Endometrium (tissue), 2 donors: ENCODE data around the gene MATN3.
A peak's percentile ranks its signal among the peaks of the same experiment; 100 is the strongest.
"Not testable (repeated sequence)": the region's sequence is repeated elsewhere in the genome, so short reads cannot be mapped to it uniquely, and the experiment has no call there.

Source experiments
- FAIRE-seq: peaks from 2 replicates; lab custom pipeline; 2012; peaks lifted over from hg19 to GRCh38; lab: Jason Lieb, UNC
- donor health status: control.
- donor health status: control.

The MATN3 gene, protein sequence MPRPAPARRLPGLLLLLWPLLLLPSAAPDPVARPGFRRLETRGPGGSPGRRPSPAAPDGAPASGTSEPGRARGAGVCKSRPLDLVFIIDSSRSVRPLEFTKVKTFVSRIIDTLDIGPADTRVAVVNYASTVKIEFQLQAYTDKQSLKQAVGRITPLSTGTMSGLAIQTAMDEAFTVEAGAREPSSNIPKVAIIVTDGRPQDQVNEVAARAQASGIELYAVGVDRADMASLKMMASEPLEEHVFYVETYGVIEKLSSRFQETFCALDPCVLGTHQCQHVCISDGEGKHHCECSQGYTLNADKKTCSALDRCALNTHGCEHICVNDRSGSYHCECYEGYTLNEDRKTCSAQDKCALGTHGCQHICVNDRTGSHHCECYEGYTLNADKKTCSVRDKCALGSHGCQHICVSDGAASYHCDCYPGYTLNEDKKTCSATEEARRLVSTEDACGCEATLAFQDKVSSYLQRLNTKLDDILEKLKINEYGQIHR

GRCh38 chr2:20012282-20013125 lies at the start of gene MATN3:
MATN3 (minus strand) TSS chr2:20012668; CDS start chr2:20012631, 37 bp downstream.
- no peak for FAIRE-seq

- FAIRE-seq = no peak
Measured at GRCh38 chr2:20061940-20062339, 49.5 kb upstream of the MATN3 start.

DNA sequence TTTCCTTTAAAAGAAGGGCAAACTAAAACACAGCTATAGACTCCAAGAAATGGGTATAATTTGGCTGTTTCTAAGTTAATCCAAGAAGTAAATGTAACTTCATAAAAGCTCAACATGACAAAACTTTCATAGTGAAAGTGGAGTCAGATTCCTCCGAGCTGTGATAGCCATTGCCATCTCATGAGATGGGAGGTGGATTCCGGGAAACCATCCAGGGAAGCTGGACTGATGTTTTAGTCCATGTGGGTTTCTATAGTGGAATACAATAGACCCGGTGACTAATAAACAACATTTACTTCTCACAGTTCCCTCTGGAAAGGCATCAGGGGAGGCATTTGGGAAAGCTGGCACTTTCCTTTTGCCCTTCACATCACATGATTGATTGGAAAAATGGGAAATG lies 49.0 kb upstream of the MATN3 start:
- FAIRE-seq = no peak

DNA sequence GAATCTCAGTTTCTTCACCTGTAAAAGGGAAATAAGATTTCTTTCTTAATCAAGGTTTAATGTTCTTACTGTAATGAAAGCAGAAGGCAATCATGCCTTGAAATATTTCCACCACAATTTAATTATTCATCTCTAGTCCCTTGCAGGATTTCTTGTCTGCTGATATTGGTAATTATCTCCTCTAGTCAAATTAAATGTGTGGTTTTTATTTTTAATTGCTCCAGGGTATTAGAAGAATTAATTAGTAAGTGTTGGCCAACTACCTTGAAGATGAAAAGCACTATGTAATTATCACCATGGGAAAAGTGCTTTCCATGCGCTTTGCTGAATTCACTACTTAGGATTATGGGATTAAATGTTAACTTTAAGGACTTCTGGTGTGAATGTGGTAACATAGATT lies 47.6 kb upstream of the MATN3 start:
- no peak for FAIRE-seq

GRCh38 chr2:20057268-20057667 lies 44.8 kb upstream of the MATN3 start:
- FAIRE-seq = no peak

GRCh38 chr2:20054931-20055330 lies 42.5 kb upstream of the MATN3 start:
- FAIRE-seq = no peak

- FAIRE-seq = no peak
Measured at GRCh38 chr2:20054119-20054518, 41.7 kb upstream of the MATN3 start.

DNA sequence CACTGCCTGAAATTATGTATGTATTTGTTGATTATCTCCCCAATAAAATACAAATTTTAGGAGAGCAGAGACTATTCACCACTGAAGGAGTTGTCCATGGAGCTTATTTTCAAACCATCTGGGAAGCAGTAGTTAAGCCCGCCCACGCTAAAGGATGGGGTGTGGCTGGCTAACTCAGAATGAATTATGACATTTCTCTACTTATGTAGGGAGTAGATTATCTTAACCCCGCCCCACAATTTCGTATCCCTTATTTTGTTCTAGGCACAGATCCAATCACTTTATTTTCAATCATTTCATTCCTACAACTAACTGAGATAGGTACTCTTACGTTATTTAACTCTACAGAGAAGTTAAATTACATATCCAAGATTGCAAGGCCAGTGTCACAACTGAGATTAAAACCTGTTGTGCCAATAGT lies 40.4 kb upstream of the MATN3 start:
- peak; percentile 31 for FAIRE-seq

GRCh38 chr2:20052229-20052851 lies 39.9 kb upstream of the MATN3 start:
- no peak for FAIRE-seq

DNA sequence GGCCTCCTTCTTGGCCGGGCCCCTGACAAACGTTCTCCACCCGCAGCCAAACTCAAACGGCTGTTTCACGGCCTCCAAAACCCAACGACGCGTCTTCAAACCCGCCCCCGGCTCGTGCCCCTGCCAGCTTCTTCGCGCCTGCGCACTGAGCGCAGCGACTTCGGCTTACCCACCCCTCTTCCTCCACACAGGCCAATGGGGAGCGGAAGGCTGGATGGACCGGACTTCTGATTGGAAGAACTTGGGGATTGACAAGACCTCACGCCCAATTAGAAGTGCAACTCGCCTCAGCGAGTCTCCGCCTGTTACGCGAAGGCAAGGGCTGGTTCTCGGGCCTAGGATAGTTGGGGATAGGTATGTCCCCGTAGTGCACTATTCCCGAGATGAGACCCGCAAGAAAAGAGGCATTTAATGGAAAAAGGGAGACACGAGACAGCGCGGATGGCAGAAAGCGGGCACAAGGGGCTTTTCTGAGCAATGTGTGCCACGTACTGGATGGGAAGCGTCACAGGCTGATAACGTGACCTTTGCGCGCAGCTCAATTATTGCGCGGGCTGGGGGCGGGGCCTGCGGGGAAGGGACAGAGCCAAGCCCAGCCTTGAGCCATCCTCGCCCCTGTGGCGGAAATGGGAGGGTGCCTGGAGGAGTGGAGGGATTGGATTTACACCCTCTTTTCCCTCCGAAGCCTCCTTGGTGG lies 39.2 kb upstream of the MATN3 start, which contains the start of gene LAPTM4A:
Gene LAPTM4A, minus strand, starts transcription at position 97 of the 697 bp plus-strand sequence. CDS start 108 bp downstream, outside the sequence.
- peak; percentile 86 for FAIRE-seq

GRCh38 chr2:20050646-20051531 lies 38.4 kb upstream of the MATN3 start:
- no peak for FAIRE-seq

- no peak for FAIRE-seq
Measured at GRCh38 chr2:20050104-20050645, 37.7 kb upstream of the MATN3 start.

DNA sequence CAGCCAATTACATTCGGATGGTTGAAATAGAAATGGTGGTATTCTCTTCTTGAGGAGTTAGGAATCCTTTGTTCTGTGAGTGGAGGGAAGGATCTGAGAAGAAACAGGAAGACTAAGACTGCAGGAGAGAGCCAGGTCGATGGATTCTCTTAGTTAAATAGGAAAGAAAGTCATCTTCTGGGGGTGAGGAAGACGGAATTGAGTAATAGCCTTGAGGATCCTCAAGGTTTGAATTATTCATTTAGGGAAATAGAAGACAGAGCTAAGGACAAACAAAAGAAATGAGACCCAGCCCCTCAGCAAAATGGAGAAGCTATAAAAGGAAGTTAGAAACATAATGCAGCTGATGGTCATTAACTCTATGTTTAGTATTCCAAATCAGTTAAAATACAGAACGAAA lies 37.2 kb upstream of the MATN3 start:
- no peak for FAIRE-seq

- FAIRE-seq = no peak
Measured at GRCh38 chr2:20048488-20049448, 36.3 kb upstream of the MATN3 start.

GRCh38 chr2:20045712-20046292 lies 33.3 kb upstream of the MATN3 start:
- not testable (repeated sequence) for FAIRE-seq

- FAIRE-seq = no peak
Measured at GRCh38 chr2:20044778-20045177, 32.3 kb upstream of the MATN3 start.

GRCh38 chr2:20042531-20042930 lies 30.1 kb upstream of the MATN3 start:
- FAIRE-seq = no peak

DNA sequence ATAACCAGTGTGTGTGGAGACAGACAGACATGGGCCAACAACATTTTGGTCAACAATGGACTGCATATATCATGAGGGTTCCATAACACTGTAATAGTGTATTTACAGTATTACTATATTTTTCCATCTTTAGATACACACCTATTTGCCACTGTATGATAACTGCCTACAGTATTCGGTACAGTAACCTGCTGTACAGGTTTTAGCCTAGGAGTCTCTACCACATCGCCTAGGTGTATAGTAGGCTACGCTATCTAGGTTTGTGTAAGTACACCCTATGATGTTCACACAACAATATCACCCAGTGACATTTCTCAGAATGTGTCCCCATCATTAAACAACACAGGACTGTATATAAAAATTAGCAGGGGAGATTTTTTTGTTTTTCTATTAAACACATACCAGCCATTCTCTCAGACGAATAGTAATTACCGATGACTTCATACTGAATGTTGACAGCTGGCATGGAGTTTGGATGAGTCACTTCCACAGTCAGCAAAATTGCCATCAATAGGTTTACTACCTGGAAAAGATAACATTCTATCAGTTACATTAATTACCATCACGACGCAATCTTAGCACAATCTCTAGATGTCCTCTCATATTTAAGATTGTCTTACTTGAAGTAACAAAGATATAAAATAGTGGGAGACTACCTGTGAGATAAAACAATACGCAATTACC lies 28.2 kb upstream of the MATN3 start:
- FAIRE-seq = no peak
